Suprapubic skin (tissue), 4 donors: ENCODE measurements around the gene CEP112. TPM values are rescaled to one million over a fixed set of nuclear protein-coding genes. Genes with fewer than 3 reads are reported as not detected.

Experiments used
- DNase-seq, 2 donors: peaks; one replicate each; pipeline ENCODE4 v3.0.0-alpha.2; 2019; ENCODE audit warnings: low spot score in 2 of 2
- H3K27ac ChIP-seq: fragments of 200-600 bp; sonication (generic); one replicate; pipeline ENCODE4 v1.5.1; 2019
- H3K27me3 ChIP-seq: fragments of 200-600 bp; sonication (generic); one replicate; pipeline ENCODE4 v1.5.1; 2019
- H3K36me3 ChIP-seq: fragments of 200-600 bp; sonication (generic); one replicate; pipeline ENCODE4 v1.5.1; 2019
- H3K4me1 ChIP-seq: fragments of 200-600 bp; sonication (generic); one replicate; pipeline ENCODE4 v1.5.1; 2019
- H3K4me3 ChIP-seq: fragments of 200-600 bp; sonication (generic); one replicate; pipeline ENCODE4 v1.5.1; 2019; ENCODE audit warnings: mild to moderate bottlenecking
- H3K9me3 ChIP-seq: fragments of 200-600 bp; sonication (generic); one replicate; pipeline ENCODE4 v1.5.1; 2019
- CTCF ChIP-seq, 2 donors: fragments of 200-600 bp in 1 of 2; fragments of 450-650 bp in 1 of 2; sonication (generic) in 1 of 2; IDR thresholded peaks; one replicate each; pipeline ENCODE4 v1.5.1; 2016 to 2019; ENCODE audit warnings: antibody characterized with exemption in 2 of 2, mild to moderate bottlenecking in 1 of 2, moderate library complexity in 1 of 2
- EP300 ChIP-seq: sonication (generic); formaldehyde crosslinking; IDR thresholded peaks from one replicate; pipeline ENCODE4 v1.6.1; 2017; ENCODE audit warnings: antibody characterized with exemption
- POLR2A ChIP-seq, 2 donors: fragments of 450-650 bp; IDR thresholded peaks; one replicate each; pipeline ENCODE4 v1.6.1; 2017; ENCODE audit warnings: antibody characterized with exemption in 2 of 2, mild to moderate bottlenecking in 2 of 2, moderate library complexity in 2 of 2
- POLR2AphosphoS5 ChIP-seq, 3 donors: sonication (generic); formaldehyde crosslinking; IDR thresholded peaks; one replicate each; pipeline ENCODE4 v1.6.1; 2017; ENCODE audit warnings: antibody characterized with exemption in 3 of 3
- whole genome bisulfite sequencing: methylation state at CpG from one replicate; pipeline ENCODE4 v1.1.5; 2018; 5-methylcytosine and 5-hydroxymethylcytosine counted together
- total RNA-seq, 4 donors: library from RNA; depleted of rRNA; stranded (reverse); fragments of >200 nt; gene quantifications; one replicate each; pipeline ENCODE4 v1.1.0, GENCODE V29; 2016

CEP112 gene
- total RNA-seq, 4 donors from 2014 or later, result 0.68 to 14.1 (median 6.6) TPM

DNA sequence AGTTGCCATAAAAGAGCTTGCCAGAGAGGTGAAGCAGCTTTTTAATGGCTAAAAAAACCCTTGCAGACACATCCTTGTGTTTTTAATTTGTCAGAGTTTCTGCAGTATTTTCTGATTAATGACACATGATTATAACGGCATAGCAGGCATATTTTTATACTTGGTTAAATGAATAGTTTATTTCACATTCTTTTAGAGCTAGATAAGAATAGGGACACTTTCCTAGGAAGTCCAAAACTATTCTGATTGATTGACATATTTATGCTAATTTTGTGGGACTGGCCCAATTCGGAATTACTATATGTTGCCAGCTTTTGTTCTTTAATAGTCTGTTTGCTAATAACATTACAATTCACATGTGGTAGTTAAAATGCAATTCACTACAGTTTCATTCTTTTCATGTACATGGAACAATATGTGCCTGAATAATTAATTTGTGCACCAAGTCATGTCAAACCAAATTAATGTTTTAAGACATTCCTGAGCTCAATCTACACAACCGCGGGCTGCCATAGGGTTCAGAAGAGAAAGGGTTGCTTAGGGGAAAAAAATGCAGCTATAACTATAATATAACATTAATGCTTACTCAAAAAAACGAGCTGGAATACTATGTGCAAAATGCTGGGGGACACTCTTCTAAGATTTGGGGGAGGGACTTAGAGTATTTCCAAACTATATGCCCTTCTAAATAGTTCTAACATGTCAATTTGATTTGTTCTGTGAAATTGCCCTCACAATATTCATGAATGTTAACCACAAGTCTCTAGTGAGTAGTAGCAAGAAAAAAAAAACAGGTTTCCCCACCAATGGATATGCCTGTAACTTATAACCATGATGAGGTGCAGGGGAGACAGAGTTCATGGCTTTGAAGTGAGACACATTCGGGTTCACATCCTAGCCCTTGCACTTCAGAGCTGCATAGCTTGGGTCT is 305.4 kb downstream of the CEP112 start:
- no peak for DNase-seq
- H3K4me1 ChIP-seq, result peaks cover 25% of the 10 kb centered on the region

GRCh38 chr17:65885541-65886312 is 306.2 kb downstream of the CEP112 start:
- WGBS, result 36% methylated on average over 6 of the region's 6 CpGs
- Histone ChIP-seq H3K27ac (peak overlapping the region; percentile 63), H3K27me3 (no peaks in the 10 kb centered on the region), H3K4me1 (peaks cover 25% of the 10 kb centered on the region), H3K4me3 (no peak overlapping the region), H3K36me3 (no peaks in the 10 kb centered on the region), H3K9me3 (no peaks in the 10 kb centered on the region)
- no peak for TF ChIP-seq POLR2AphosphoS5 (IDR thresholded peaks at IDR 0.05)
- no peak for TF ChIP-seq POLR2A (IDR thresholded peaks at IDR 0.05)
- TF ChIP-seq EP300, result no peak
- TF ChIP-seq CTCF (IDR thresholded peaks at IDR 0.05), result no peak
- no peak for DNase-seq

More for the DNA sequence above, 305.4 kb downstream of the CEP112 start:
- Histone ChIP-seq H3K36me3 (no peaks in the 10 kb centered on the region), H3K27me3 (no peaks in the 10 kb centered on the region), H3K4me3 (no peak overlapping the region), H3K27ac (no peak overlapping the region), H3K9me3 (no peaks in the 10 kb centered on the region)
- no peak for TF ChIP-seq POLR2A (IDR thresholded peaks at IDR 0.05)
- TF ChIP-seq POLR2AphosphoS5 (IDR thresholded peaks at IDR 0.05), result no peak
- no peak for TF ChIP-seq CTCF (IDR thresholded peaks at IDR 0.05)
- TF ChIP-seq EP300, result no peak
- 29% methylated on average over 6 of the region's 6 CpGs for WGBS

- Histone ChIP-seq H3K27ac (no peak overlapping the region), H3K27me3 (no peaks in the 10 kb centered on the region), H3K36me3 (no peaks in the 10 kb centered on the region), H3K4me1 (no peaks in the 10 kb centered on the region), H3K4me3 (no peak overlapping the region), H3K9me3 (peaks cover 11% of the 10 kb centered on the region)
- DNase-seq, result no peak
- WGBS, result 56% methylated on average over 4 of the region's 4 CpGs
- TF ChIP-seq POLR2AphosphoS5 (IDR thresholded peaks at IDR 0.05) (no peak), CTCF (IDR thresholded peaks at IDR 0.05) (no peak), POLR2A (IDR thresholded peaks at IDR 0.05) (no peak), EP300 (no peak)
Observed at GRCh38 chr17:65876985-65877384, 314.9 kb downstream of the CEP112 start.

DNA sequence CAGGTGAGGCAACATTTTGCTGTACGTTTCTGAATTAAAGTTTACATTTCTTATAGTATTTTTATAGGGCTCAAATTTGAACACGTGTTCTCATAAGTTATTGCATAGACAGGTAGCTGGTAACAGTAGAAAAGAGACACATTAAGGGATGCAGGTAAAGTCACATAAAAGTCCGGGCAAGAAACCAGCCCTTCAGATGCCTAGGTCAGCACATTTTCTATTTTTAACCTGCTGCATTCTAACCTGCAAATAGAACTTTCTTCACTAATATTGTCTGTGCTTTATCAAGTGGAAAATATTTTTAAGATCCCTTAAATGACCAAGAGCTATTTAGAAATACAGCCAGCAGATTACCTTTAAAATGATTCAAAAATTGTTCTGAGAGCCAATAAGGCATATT is 323.1 kb downstream of the CEP112 start:
- no peak for DNase-seq
- Histone ChIP-seq H3K4me1 (no peaks in the 10 kb centered on the region), H3K36me3 (no peaks in the 10 kb centered on the region), H3K27ac (no peak overlapping the region), H3K4me3 (no peak overlapping the region), H3K9me3 (no peaks in the 10 kb centered on the region), H3K27me3 (no peaks in the 10 kb centered on the region)
- WGBS, result 48% methylated on average over 3 of the region's 3 CpGs
- TF ChIP-seq POLR2AphosphoS5 (IDR thresholded peaks at IDR 0.05), result no peak
- TF ChIP-seq POLR2A (IDR thresholded peaks at IDR 0.05), result no peak
- TF ChIP-seq CTCF (IDR thresholded peaks at IDR 0.05), result no peak
- TF ChIP-seq EP300, result no peak

- DNase-seq, result no peak
Observed at GRCh38 chr17:65867014-65867413, 324.9 kb downstream of the CEP112 start.

More at GRCh38 chr17:65867014-65867413, 324.9 kb downstream of the CEP112 start:
- H3K9me3 ChIP-seq, result no peaks in the 10 kb centered on the region
- TF ChIP-seq POLR2AphosphoS5 (IDR thresholded peaks at IDR 0.05), result no peak
- no peak for TF ChIP-seq CTCF (IDR thresholded peaks at IDR 0.05)
- no peak for TF ChIP-seq POLR2A (IDR thresholded peaks at IDR 0.05)
- TF ChIP-seq EP300, result no peak
- no peaks in the 10 kb centered on the region for H3K27me3 ChIP-seq
- H3K4me3 ChIP-seq, result no peak overlapping the region
- no peaks in the 10 kb centered on the region for H3K36me3 ChIP-seq
- 97% methylated on average over 2 of the region's 6 CpGs for WGBS
- no peaks in the 10 kb centered on the region for H3K4me1 ChIP-seq
- no peak overlapping the region for H3K27ac ChIP-seq
